Liver (tissue), 9 donors: ENCODE results near the gene DCUN1D3. TPM values are rescaled to one million over a fixed set of nuclear protein-coding genes. Genes with fewer than 3 reads are reported as not detected.

Source experiments
- DNase-seq: peaks from one replicate; pipeline ENCODE4 v3.0.0-alpha.2; 2017; ENCODE audit warnings: low spot score
- H3K27ac ChIP-seq, 2 donors: one replicate each; pipeline ENCODE4 v1.7.0; 2013; ENCODE audit warnings: inconsistent platforms in 2 of 2, low read length in 2 of 2, control low read depth in 1 of 2, low read depth in 1 of 2, mild to moderate bottlenecking in 1 of 2
- H3K27me3 ChIP-seq, 4 donors: one replicate each; pipeline versions ENCODE4 v1.6.1 to v1.7.0; 2013; ENCODE audit warnings: low read length in 3 of 4, inconsistent platforms in 1 of 4, mild to moderate bottlenecking in 1 of 4, moderate library complexity in 1 of 4; ENCODE audit not compliant: control insufficient read depth in 4 of 4, insufficient read depth in 4 of 4
- H3K36me3 ChIP-seq, 4 donors: one replicate each; pipeline versions ENCODE4 v1.6.1 to v1.7.0; 2013; ENCODE audit warnings: low read length in 3 of 4, mild to moderate bottlenecking in 3 of 4, low read depth in 1 of 4, moderate library complexity in 1 of 4; ENCODE audit not compliant: control insufficient read depth in 4 of 4, insufficient read depth in 3 of 4
- H3K4me1 ChIP-seq, 4 donors: one replicate each; pipeline versions ENCODE4 v1.6.1 to v1.7.0; 2013; ENCODE audit warnings: low read length in 3 of 4, mild to moderate bottlenecking in 3 of 4, moderate library complexity in 1 of 4; ENCODE audit not compliant: control insufficient read depth in 4 of 4, insufficient read depth in 4 of 4
- H3K4me3 ChIP-seq, 3 donors: one replicate each; pipeline versions ENCODE4 v1.6.1 to v1.7.0; 2013; ENCODE audit warnings: low read length in 3 of 3, control low read depth in 1 of 3, low read depth in 1 of 3, mild to moderate bottlenecking in 1 of 3
- H3K9ac ChIP-seq, 2 donors: one replicate each; pipeline ENCODE4 v1.7.0; 2013; ENCODE audit warnings: low read length in 2 of 2, mild to moderate bottlenecking in 2 of 2, moderate library complexity in 2 of 2, control low read depth in 1 of 2, low read depth in 1 of 2
- H3K9me3 ChIP-seq, 4 donors: one replicate each; pipeline versions ENCODE4 v1.6.1 to v1.7.0; 2013; ENCODE audit warnings: low read length in 3 of 4; ENCODE audit not compliant: control insufficient read depth in 4 of 4
- EGR1 ChIP-seq, 2 donors: IDR thresholded peaks; 2 replicates each; pipeline ENCODE4 v1.6.1; 2016 to 2018; ENCODE audit warnings: antibody characterized with exemption in 2 of 2, low read depth in 2 of 2
- FOXA1 ChIP-seq: IDR thresholded peaks from 2 replicates; pipeline ENCODE4 v1.6.1; 2016; ENCODE audit warnings: antibody characterized with exemption
- FOXA2 ChIP-seq: IDR thresholded peaks from 2 replicates; pipeline ENCODE4 v1.6.1; 2016; ENCODE audit warnings: antibody characterized with exemption
- GABPA ChIP-seq, 2 donors: IDR thresholded peaks in 1 of 2; conservative IDR thresholded peaks in 1 of 2; 2 replicates each; pipeline ENCODE4 v1.6.1; 2016; ENCODE audit warnings: antibody characterized with exemption in 2 of 2, mild to moderate bottlenecking in 1 of 2, moderate library complexity in 1 of 2
- HNF4A ChIP-seq, 2 donors: conservative IDR thresholded peaks; 2 replicates each; pipeline ENCODE4 v1.6.1; 2016; ENCODE audit warnings: antibody characterized with exemption in 2 of 2, mild to moderate bottlenecking in 2 of 2
- HNF4G ChIP-seq: IDR thresholded peaks from 2 replicates; pipeline ENCODE4 v1.6.1; 2016; ENCODE audit warnings: antibody characterized with exemption
- JUND ChIP-seq, 2 donors: IDR thresholded peaks; 2 replicates each; pipeline ENCODE4 v1.6.1; 2016; ENCODE audit warnings: antibody characterized with exemption in 2 of 2
- NR2F2 ChIP-seq: IDR thresholded peaks from 2 replicates; pipeline ENCODE4 v1.6.1; 2016; ENCODE audit warnings: antibody characterized with exemption
- RAD21 ChIP-seq, 2 donors: IDR thresholded peaks; 2 replicates each; pipeline ENCODE4 v1.6.1; 2016; ENCODE audit warnings: antibody characterized with exemption in 2 of 2, mild to moderate bottlenecking in 2 of 2
- RXRA ChIP-seq, 2 donors: IDR thresholded peaks; 2 replicates each; pipeline ENCODE4 v1.6.1; 2017 to 2018; ENCODE audit warnings: antibody characterized with exemption in 2 of 2, mild to moderate bottlenecking in 1 of 2
- SP1 ChIP-seq: IDR thresholded peaks from 2 replicates; pipeline ENCODE4 v1.6.1; 2018; ENCODE audit warnings: antibody characterized with exemption, mild to moderate bottlenecking
- TAF1 ChIP-seq: conservative IDR thresholded peaks from 2 replicates; pipeline ENCODE4 v1.6.1; 2016; ENCODE audit warnings: antibody characterized with exemption, mild to moderate bottlenecking
- YY1 ChIP-seq: IDR thresholded peaks from 2 replicates; pipeline ENCODE4 v1.6.1; 2016; ENCODE audit warnings: antibody characterized with exemption, mild to moderate bottlenecking
- WGBS: extraction: QIAGEN DNeasy Blood & Tissue Kit; methylation state at CpG from one replicate; pipeline ENCODE4 v1.1.7; 2013; 5-methylcytosine and 5-hydroxymethylcytosine counted together
- polyA plus RNA-seq, 2 donors: library from polyadenylated mRNA; stranded (reverse) in 1 of 2; unstranded in 1 of 2; fragments of 200-250 nt in 1 of 2; fragments of >200 nt in 1 of 2; fragmentation: Nextera tagmentation in 1 of 2; extraction: Ambion mirVana in 1 of 2; gene quantifications; one replicate each; pipeline versions ENCODE4 v1.2.1 to v1.2.3, GENCODE V29; 2013 to 2015
- total RNA-seq, 2 donors: library from RNA; depleted of rRNA; stranded (reverse); fragments of >200 nt; gene quantifications; one replicate each; pipeline ENCODE4 v1.2.3, GENCODE V29; 2014
- TF ChIP-seq, protein P1 (sequence below): IDR thresholded peaks from 2 replicates; pipeline ENCODE4 v1.6.1; 2016; ENCODE audit warnings: antibody characterized with exemption
- TF ChIP-seq, protein P2 (sequence below): IDR thresholded peaks from 2 replicates; pipeline ENCODE4 v1.6.1; 2016; ENCODE audit warnings: antibody characterized with exemption
- TF ChIP-seq, protein P3 (sequence below): IDR thresholded peaks from 2 replicates; pipeline ENCODE4 v1.6.1; 2016; ENCODE audit warnings: antibody characterized with exemption
- TF ChIP-seq, protein P4 (sequence below): fragments of 150-350 bp; IDR thresholded peaks from 2 replicates; pipeline ENCODE4 v1.5.1; 2017; ENCODE audit warnings: improper control_type of control experiment, low read depth, low read length; ENCODE audit not compliant: missing input control
- TF ChIP-seq, protein P5 (sequence below): IDR thresholded peaks from 2 replicates; pipeline ENCODE4 v1.6.1; 2016; ENCODE audit warnings: antibody characterized with exemption, mild to moderate bottlenecking
- donor health status: healthy.
- donor health status: healthy.
- donor health status: healthy.
- donor health status: healthy.
- donor health status: healthy.

DCUN1D3 gene
- total and polyA plus RNA-seq, 4 donors: 2.7 to 16.8 (median 4.8) TPM

DNA sequence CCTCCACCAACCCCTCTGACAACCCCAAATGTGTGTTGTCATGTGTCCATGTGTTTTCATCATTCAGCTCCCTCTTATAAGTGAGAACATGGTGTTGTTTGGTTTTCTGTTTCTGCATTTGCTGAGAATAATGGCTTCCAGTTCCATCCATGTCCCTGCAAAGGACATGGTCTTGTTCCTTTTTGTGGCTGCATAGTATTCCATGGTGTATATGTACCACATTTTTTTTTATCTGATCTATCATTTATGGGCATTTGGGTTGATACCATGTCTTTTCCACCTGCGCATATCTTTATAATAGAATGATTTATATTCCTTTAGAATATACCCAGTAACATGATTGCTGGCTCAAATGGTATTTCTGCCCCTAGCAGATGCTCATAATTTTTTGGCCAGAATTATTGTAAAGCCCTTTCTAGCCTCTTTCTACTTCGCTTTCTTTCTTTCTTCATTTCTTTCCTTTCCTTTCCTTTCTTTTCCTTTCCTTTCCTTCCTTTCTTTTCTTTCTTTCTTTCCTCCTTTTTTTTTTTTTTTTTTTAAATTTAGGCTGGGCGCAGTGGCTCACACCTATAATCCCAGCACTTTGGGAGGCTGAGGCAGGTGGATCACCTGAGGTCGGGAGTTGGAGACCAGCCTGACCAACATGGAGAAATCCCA lies 81.1 kb downstream of the DCUN1D3 start:
- DNase-seq: no peak
- Histone ChIP-seq H3K36me3 (no peaks in the 10 kb centered on the region), H3K9me3 (no peaks in the 10 kb centered on the region), H3K4me3 (no peak overlapping the region), H3K4me1 (no peaks in the 10 kb centered on the region), H3K9ac (no peak overlapping the region), H3K27ac (no peak overlapping the region), H3K27me3 (no peaks in the 10 kb centered on the region)
- WGBS: 98% methylated on average over 4 of the region's 4 CpGs
- no peak for TF ChIP-seq RXRA (IDR thresholded peaks at IDR 0.05)
- TF ChIP-seq GABPA (IDR thresholded peaks at IDR 0.05 in 1 of 2, conservative IDR thresholded peaks at IDR 0.05 in 1 of 2): no peak
- TF ChIP-seq FOXA2: no peak
- no peak for TF ChIP-seq JUND (IDR thresholded peaks at IDR 0.05)
- no peak for TF ChIP-seq HNF4A (conservative IDR thresholded peaks at IDR 0.05)
- TF ChIP-seq, protein P1, sequence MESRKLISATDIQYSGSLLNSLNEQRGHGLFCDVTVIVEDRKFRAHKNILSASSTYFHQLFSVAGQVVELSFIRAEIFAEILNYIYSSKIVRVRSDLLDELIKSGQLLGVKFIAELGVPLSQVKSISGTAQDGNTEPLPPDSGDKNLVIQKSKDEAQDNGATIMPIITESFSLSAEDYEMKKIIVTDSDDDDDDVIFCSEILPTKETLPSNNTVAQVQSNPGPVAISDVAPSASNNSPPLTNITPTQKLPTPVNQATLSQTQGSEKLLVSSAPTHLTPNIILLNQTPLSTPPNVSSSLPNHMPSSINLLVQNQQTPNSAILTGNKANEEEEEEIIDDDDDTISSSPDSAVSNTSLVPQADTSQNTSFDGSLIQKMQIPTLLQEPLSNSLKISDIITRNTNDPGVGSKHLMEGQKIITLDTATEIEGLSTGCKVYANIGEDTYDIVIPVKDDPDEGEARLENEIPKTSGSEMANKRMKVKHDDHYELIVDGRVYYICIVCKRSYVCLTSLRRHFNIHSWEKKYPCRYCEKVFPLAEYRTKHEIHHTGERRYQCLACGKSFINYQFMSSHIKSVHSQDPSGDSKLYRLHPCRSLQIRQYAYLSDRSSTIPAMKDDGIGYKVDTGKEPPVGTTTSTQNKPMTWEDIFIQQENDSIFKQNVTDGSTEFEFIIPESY: no peak
- TF ChIP-seq, protein P2, sequence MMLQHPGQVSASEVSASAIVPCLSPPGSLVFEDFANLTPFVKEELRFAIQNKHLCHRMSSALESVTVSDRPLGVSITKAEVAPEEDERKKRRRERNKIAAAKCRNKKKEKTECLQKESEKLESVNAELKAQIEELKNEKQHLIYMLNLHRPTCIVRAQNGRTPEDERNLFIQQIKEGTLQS: no peak
- no peak for TF ChIP-seq HNF4G
- TF ChIP-seq YY1: no peak
- TF ChIP-seq, protein P3, sequence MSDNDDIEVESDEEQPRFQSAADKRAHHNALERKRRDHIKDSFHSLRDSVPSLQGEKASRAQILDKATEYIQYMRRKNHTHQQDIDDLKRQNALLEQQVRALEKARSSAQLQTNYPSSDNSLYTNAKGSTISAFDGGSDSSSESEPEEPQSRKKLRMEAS: no peak
- TF ChIP-seq NR2F2: no peak
- no peak for TF ChIP-seq RAD21 (IDR thresholded peaks at IDR 0.05)
- TF ChIP-seq, protein P4, sequence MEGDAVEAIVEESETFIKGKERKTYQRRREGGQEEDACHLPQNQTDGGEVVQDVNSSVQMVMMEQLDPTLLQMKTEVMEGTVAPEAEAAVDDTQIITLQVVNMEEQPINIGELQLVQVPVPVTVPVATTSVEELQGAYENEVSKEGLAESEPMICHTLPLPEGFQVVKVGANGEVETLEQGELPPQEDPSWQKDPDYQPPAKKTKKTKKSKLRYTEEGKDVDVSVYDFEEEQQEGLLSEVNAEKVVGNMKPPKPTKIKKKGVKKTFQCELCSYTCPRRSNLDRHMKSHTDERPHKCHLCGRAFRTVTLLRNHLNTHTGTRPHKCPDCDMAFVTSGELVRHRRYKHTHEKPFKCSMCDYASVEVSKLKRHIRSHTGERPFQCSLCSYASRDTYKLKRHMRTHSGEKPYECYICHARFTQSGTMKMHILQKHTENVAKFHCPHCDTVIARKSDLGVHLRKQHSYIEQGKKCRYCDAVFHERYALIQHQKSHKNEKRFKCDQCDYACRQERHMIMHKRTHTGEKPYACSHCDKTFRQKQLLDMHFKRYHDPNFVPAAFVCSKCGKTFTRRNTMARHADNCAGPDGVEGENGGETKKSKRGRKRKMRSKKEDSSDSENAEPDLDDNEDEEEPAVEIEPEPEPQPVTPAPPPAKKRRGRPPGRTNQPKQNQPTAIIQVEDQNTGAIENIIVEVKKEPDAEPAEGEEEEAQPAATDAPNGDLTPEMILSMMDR: no peak
- no peak for TF ChIP-seq EGR1 (IDR thresholded peaks at IDR 0.05; ENCODE audit: low read depth in 2 of 2)
- no peak for TF ChIP-seq FOXA1

DNA sequence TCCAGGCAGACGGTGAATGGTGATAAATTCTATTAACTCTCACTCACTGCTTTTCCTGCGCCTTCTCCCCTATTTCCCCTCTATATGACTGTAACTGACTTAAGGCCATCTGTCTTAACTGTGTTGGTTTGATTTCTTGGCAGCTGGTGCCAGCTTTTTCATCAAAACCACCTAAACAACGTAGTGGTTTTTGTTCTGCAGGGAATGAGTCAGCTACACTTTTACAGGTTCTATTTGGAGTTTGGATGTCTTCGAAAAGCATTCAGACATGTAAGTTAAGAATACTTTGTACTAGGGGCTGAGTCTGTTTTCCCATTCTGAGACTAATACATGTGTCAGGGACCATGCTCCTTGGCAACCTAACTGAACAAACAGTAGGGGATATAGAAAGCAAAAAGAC lies 85.4 kb downstream of the DCUN1D3 start:
- no peak overlapping the region for H3K27ac ChIP-seq
- no peak overlapping the region for H3K9ac ChIP-seq
- no peaks in the 10 kb centered on the region for H3K9me3 ChIP-seq
- no peak for DNase-seq
- no peak overlapping the region for H3K4me3 ChIP-seq
- no peaks in the 10 kb centered on the region for H3K27me3 ChIP-seq
- WGBS: 88% methylated on average over 4 of the region's 4 CpGs
- H3K36me3 ChIP-seq: no peaks in the 10 kb centered on the region
- H3K4me1 ChIP-seq: no peaks in the 10 kb centered on the region
- TF ChIP-seq, protein P3: no peak
- no peak for TF ChIP-seq SP1
- TF ChIP-seq RAD21 (IDR thresholded peaks at IDR 0.05): no peak
- no peak for TF ChIP-seq FOXA2
- TF ChIP-seq, protein P5, sequence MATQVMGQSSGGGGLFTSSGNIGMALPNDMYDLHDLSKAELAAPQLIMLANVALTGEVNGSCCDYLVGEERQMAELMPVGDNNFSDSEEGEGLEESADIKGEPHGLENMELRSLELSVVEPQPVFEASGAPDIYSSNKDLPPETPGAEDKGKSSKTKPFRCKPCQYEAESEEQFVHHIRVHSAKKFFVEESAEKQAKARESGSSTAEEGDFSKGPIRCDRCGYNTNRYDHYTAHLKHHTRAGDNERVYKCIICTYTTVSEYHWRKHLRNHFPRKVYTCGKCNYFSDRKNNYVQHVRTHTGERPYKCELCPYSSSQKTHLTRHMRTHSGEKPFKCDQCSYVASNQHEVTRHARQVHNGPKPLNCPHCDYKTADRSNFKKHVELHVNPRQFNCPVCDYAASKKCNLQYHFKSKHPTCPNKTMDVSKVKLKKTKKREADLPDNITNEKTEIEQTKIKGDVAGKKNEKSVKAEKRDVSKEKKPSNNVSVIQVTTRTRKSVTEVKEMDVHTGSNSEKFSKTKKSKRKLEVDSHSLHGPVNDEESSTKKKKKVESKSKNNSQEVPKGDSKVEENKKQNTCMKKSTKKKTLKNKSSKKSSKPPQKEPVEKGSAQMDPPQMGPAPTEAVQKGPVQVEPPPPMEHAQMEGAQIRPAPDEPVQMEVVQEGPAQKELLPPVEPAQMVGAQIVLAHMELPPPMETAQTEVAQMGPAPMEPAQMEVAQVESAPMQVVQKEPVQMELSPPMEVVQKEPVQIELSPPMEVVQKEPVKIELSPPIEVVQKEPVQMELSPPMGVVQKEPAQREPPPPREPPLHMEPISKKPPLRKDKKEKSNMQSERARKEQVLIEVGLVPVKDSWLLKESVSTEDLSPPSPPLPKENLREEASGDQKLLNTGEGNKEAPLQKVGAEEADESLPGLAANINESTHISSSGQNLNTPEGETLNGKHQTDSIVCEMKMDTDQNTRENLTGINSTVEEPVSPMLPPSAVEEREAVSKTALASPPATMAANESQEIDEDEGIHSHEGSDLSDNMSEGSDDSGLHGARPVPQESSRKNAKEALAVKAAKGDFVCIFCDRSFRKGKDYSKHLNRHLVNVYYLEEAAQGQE: no peak
- TF ChIP-seq, protein P1: no peak
- TF ChIP-seq JUND (IDR thresholded peaks at IDR 0.05): no peak
- TF ChIP-seq, protein P2: no peak
- no peak for TF ChIP-seq FOXA1
- TF ChIP-seq NR2F2: no peak
- TF ChIP-seq YY1: no peak
- TF ChIP-seq TAF1: no peak
- no peak for TF ChIP-seq GABPA (IDR thresholded peaks at IDR 0.05 in 1 of 2, conservative IDR thresholded peaks at IDR 0.05 in 1 of 2)
- TF ChIP-seq RXRA (IDR thresholded peaks at IDR 0.05): no peak
- TF ChIP-seq HNF4A (conservative IDR thresholded peaks at IDR 0.05): no peak
- TF ChIP-seq HNF4G: no peak
